Measurements from ENCODE around the gene RPL36. TPM values are rescaled to one million over a fixed set of nuclear protein-coding genes. Genes with fewer than 3 reads are reported as not detected.
A peak's percentile ranks its signal among the peaks of the same experiment; 100 is the strongest.

RPL36 gene
- total and polyA plus RNA-seq, 9 of the 15 experiments (the other 6 are each of a cell fraction or from before 2014, with no cell fraction given): 350 to 3,412 (median 1,507) TPM

- TF ChIP-seq HNRNPK (IDR thresholded peaks at IDR 0.05; ENCODE audit: low read depth, low read length, poor library complexity, severe bottlenecking) (no peak), PTBP1 (IDR thresholded peaks at IDR 0.05; ENCODE audit: low read depth, low read length) (no peak), ZNF561 (CRISPR knock-in tag; conservative IDR thresholded peaks at IDR 0.05) (no peak), ARID2 (IDR thresholded peaks at IDR 0.05) (no peak), ZNF830 (CRISPR knock-in tag; IDR thresholded peaks at IDR 0.05) (no peak), HEY1 (CRISPR knock-in tag; IDR thresholded peaks at IDR 0.05; ENCODE audit: borderline replicate concordance) (no peak), RUNX1 (IDR thresholded peaks at IDR 0.05; ENCODE audit: low read depth) (no peak), ZNF217 (CRISPR knock-in tag; IDR thresholded peaks at IDR 0.05) (no peak), TRIM28 (IDR thresholded peaks at IDR 0.05) (no peak), BRCA1 (IDR thresholded peaks at IDR 0.05) (no peak), BRCA1 (CRISPR knock-in tag; IDR thresholded peaks at IDR 0.05) (no peak), BDP1 (IDR thresholded peaks at IDR 0.05; ENCODE audit: insufficient read depth, insufficient read length) (no peak), BCL6 (CRISPR knock-in tag; IDR thresholded peaks at IDR 0.05) (no peak), NFRKB (IDR thresholded peaks at IDR 0.05; ENCODE audit: low read depth) (peak; percentile 78), GATAD2B (IDR thresholded peaks at IDR 0.05; ENCODE audit: borderline replicate concordance) (no peak), ZNF518B (CRISPR knock-in tag; IDR thresholded peaks at IDR 0.05) (no peak)
- TF ChIP-seq, protein P1, sequence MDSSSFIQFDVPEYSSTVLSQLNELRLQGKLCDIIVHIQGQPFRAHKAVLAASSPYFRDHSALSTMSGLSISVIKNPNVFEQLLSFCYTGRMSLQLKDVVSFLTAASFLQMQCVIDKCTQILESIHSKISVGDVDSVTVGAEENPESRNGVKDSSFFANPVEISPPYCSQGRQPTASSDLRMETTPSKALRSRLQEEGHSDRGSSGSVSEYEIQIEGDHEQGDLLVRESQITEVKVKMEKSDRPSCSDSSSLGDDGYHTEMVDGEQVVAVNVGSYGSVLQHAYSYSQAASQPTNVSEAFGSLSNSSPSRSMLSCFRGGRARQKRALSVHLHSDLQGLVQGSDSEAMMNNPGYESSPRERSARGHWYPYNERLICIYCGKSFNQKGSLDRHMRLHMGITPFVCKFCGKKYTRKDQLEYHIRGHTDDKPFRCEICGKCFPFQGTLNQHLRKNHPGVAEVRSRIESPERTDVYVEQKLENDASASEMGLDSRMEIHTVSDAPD (CRISPR knock-in tag; IDR thresholded peaks at IDR 0.05): no peak
- TF ChIP-seq, protein P2, sequence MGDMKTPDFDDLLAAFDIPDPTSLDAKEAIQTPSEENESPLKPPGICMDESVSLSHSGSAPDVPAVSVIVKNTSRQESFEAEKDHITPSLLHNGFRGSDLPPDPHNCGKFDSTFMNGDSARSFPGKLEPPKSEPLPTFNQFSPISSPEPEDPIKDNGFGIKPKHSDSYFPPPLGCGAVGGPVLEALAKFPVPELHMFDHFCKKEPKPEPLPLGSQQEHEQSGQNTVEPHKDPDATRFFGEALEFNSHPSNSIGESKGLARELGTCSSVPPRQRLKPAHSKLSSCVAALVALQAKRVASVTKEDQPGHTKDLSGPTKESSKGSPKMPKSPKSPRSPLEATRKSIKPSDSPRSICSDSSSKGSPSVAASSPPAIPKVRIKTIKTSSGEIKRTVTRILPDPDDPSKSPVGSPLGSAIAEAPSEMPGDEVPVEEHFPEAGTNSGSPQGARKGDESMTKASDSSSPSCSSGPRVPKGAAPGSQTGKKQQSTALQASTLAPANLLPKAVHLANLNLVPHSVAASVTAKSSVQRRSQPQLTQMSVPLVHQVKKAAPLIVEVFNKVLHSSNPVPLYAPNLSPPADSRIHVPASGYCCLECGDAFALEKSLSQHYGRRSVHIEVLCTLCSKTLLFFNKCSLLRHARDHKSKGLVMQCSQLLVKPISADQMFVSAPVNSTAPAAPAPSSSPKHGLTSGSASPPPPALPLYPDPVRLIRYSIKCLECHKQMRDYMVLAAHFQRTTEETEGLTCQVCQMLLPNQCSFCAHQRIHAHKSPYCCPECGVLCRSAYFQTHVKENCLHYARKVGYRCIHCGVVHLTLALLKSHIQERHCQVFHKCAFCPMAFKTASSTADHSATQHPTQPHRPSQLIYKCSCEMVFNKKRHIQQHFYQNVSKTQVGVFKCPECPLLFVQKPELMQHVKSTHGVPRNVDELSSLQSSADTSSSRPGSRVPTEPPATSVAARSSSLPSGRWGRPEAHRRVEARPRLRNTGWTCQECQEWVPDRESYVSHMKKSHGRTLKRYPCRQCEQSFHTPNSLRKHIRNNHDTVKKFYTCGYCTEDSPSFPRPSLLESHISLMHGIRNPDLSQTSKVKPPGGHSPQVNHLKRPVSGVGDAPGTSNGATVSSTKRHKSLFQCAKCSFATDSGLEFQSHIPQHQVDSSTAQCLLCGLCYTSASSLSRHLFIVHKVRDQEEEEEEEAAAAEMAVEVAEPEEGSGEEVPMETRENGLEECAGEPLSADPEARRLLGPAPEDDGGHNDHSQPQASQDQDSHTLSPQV (IDR thresholded peaks at IDR 0.05): peak; percentile 23; the same call in 1 of the 2 replicates
- TF ChIP-seq, protein P3, sequence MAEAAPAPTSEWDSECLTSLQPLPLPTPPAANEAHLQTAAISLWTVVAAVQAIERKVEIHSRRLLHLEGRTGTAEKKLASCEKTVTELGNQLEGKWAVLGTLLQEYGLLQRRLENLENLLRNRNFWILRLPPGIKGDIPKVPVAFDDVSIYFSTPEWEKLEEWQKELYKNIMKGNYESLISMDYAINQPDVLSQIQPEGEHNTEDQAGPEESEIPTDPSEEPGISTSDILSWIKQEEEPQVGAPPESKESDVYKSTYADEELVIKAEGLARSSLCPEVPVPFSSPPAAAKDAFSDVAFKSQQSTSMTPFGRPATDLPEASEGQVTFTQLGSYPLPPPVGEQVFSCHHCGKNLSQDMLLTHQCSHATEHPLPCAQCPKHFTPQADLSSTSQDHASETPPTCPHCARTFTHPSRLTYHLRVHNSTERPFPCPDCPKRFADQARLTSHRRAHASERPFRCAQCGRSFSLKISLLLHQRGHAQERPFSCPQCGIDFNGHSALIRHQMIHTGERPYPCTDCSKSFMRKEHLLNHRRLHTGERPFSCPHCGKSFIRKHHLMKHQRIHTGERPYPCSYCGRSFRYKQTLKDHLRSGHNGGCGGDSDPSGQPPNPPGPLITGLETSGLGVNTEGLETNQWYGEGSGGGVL (CRISPR knock-in tag; IDR thresholded peaks at IDR 0.05): no peak
These were observed 28.6 kb downstream of the RPL36 start (continued) for GRCh38 chr19:5718579-5719273.

Data from K562 (cell line).